HG03060 (cell line): ENCODE results near the gene CLEC18B.
"Not testable (repeated sequence)": the region's sequence is repeated elsewhere in the genome, so short reads cannot be mapped to it uniquely, and the experiment has no call there.

Source experiments
- ATAC-seq: cut with Tn5 transposase; IDR thresholded peaks from one replicate; pipeline ENCODE4 v1.9.1; 2021; ENCODE audit warnings: low read depth, moderate number of reproducible peaks; ENCODE audit not compliant: unreplicated experiment

CLEC18B gene

GRCh38 chr16:74446866-74447265, 25.6 kb upstream of the CLEC18B start:
- no peak for ATAC-seq

GRCh38 chr16:74443624-74444346, 22.5 kb upstream of the CLEC18B start:
- ATAC-seq = not testable (repeated sequence)

- no peak for ATAC-seq
Observed at GRCh38 chr16:74439685-74440084, 18.4 kb upstream of the CLEC18B start.

GRCh38 chr16:74438492-74438979, 17.3 kb upstream of the CLEC18B start:
- ATAC-seq = no peak

- no peak for ATAC-seq
Observed at GRCh38 chr16:74431516-74431915, 10.2 kb upstream of the CLEC18B start.

- not testable (repeated sequence) for ATAC-seq
Observed at GRCh38 chr16:74430036-74430712, 8.9 kb upstream of the CLEC18B start.

GRCh38 chr16:74428493-74428892, 7.2 kb upstream of the CLEC18B start:
- ATAC-seq = not testable (repeated sequence)

- ATAC-seq = not testable (repeated sequence)
Observed at GRCh38 chr16:74425751-74426150, 4.5 kb upstream of the CLEC18B start.

- ATAC-seq = not testable (repeated sequence)
Observed at GRCh38 chr16:74423721-74424120, 2.4 kb upstream of the CLEC18B start.

- not testable (repeated sequence) for ATAC-seq
Observed at GRCh38 chr16:74422086-74422485, 808 bp upstream of the CLEC18B start.

- not testable (repeated sequence) for ATAC-seq
Observed at GRCh38 chr16:74421482-74421785, 156 bp upstream of the CLEC18B start.

- not testable (repeated sequence) for ATAC-seq
Observed at GRCh38 chr16:74419811-74420210, 1.5 kb downstream of the CLEC18B start.

- not testable (repeated sequence) for ATAC-seq
Observed at GRCh38 chr16:74417897-74418296, 3.4 kb downstream of the CLEC18B start.

GRCh38 chr16:74413920-74414319, 7.4 kb downstream of the CLEC18B start:
- ATAC-seq = not testable (repeated sequence)

GRCh38 chr16:74413485-74413884, 7.8 kb downstream of the CLEC18B start:
- not testable (repeated sequence) for ATAC-seq

GRCh38 chr16:74412775-74413390, 8.4 kb downstream of the CLEC18B start:
- ATAC-seq = not testable (repeated sequence)

- ATAC-seq = not testable (repeated sequence)
Observed at GRCh38 chr16:74412138-74412774, 9.0 kb downstream of the CLEC18B start.

GRCh38 chr16:74410981-74411380, 10.3 kb downstream of the CLEC18B start:
- not testable (repeated sequence) for ATAC-seq

GRCh38 chr16:74410057-74410957, 11.0 kb downstream of the CLEC18B start:
- ATAC-seq = not testable (repeated sequence)
